Measurements from ENCODE around the gene CDK5R2.

The CDK5R2 gene

DNA sequence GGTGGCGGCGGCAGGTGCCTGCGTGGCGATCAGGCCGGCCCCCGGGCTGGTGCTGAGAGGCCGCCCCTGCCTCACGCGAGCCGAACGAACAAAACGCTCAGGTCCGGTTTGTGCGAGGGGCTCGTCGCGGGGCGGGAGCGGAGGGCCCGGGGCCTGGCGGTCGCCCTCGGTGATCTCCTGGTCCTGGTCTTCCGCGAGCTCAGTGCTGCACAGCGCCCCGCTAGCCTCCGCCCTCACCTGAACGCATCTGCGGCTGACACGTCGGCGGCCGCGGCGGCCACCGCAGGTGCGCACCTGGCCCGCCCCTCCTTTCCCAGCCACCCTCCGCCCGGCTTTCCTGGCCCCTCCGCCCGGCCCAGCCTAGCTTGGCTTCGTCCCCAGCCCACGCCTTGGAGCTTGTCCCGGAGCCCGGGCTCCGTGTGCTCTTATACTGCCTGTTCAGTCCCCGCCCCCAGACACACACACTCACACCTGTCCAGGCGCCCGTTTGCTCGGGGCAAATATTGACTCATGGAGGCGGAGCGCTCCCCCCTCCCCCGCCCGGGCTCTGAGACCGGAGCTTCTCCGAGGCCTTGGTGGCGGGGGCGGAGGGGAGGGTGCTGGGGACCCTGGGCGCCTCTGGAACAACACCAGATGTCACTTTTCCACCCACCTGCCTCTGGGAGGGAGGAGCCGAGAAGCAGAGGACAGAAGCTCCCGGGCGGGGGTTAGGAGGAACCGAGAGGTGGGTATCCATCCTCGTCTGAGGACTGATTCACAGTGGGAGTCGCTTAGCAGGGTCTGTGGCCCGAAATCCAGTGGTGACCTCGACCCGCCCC, 42.3 kb downstream of the CDK5R2 start:
- no peak for DNase-seq (ENCODE audit: low read depth in 2 of 2, low spot score in 1 of 2)

- DNase-seq (ENCODE audit: low read depth in 2 of 2, low spot score in 1 of 2), result no peak
Measured at GRCh38 chr2:219002395-219003266, 43.2 kb downstream of the CDK5R2 start.

- no peak for DNase-seq (ENCODE audit: low read depth in 2 of 2, low spot score in 1 of 2)
Measured at GRCh38 chr2:219003267-219003634, 43.8 kb downstream of the CDK5R2 start.

DNA sequence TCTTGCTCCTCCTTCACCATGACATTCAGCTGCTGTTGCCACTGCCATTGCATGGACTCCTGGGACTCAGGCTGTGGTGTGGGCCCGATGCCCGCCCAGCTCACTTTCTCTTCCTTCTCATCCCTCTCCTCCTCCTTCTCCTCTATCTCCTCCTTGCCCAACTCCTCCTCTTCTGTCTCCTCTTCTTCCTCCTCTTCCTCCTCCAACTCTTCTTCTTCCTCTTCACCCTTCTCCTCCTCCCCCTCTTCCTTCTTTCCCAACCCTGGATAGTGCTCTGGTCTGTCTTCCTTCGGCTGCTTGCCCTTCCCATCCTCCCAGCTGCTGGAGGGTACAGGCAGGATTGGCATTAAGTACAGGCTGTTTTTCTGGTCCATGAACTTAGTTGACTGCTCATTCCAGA, 44.5 kb downstream of the CDK5R2 start:
- DNase-seq (ENCODE audit: low read depth in 2 of 2, low spot score in 1 of 2), result no peak

- no peak for DNase-seq (ENCODE audit: low read depth in 2 of 2, low spot score in 1 of 2)
Measured at GRCh38 chr2:219009294-219009693, 49.8 kb downstream of the CDK5R2 start.

DNA sequence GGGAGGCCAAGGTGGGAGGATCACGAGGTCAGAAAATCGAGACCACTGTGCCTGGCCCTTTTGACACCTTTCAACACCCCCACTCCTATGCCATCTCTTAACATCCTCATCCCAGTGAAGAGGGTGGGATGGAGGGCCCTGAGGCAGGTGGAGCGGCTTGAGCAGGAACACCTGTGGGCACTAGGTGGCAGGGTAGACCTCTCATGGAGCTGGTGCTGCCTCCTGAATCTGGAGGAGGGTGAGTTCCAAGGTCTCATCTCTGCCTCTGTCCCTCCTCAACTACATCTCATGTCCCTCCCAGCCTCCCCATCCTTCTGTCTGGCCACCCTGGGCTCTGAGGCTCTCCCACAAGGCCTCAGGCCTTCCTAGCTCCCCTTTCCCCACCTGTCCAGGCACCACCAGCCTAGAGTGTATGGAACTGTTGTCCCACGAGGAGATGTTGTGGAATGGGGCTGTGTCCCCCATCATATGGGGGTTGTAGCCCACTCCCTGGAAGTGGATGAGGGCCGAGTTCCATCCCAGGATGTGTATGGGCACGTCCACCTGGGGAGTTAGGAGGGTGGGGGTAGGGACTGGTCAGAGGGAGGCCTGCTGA, 50.8 kb downstream of the CDK5R2 start:
- no peak for DNase-seq (ENCODE audit: low read depth in 2 of 2, low spot score in 1 of 2)

- DNase-seq (ENCODE audit: low read depth in 2 of 2, low spot score in 1 of 2), result no peak
Measured at GRCh38 chr2:219010873-219011272, 51.4 kb downstream of the CDK5R2 start.
